ENCODE results near the gene MAP4K5.
A peak's percentile ranks its signal among the peaks of the same experiment; 100 is the strongest.
"Not testable (repeated sequence)": the region's sequence is repeated elsewhere in the genome, so short reads cannot be mapped to it uniquely, and the experiment has no call there.

The MAP4K5 gene

GRCh38 chr14:50532502-50533240 lies at the start of gene MAP4K5:
TSS of gene MAP4K5 (minus strand) at chr14:50532569. CDS start at chr14:50532049, 520 bp downstream.
- peak; percentile 80 to 96 for DNase-seq

GRCh38 chr14:50578433-50578832 lies 46.1 kb upstream of the MAP4K5 start:
- no peak for DNase-seq

GRCh38 chr14:50577982-50578381 lies 45.6 kb upstream of the MAP4K5 start:
- DNase-seq: no peak

- DNase-seq: no peak
These were observed 43.4 kb upstream of the MAP4K5 start for GRCh38 chr14:50575769-50576168.

- no peak for DNase-seq
These were observed 41.5 kb upstream of the MAP4K5 start for GRCh38 chr14:50573862-50574261.

GRCh38 chr14:50569714-50570274 lies 37.4 kb upstream of the MAP4K5 start:
- no peak for DNase-seq

- DNase-seq: no peak
These were observed 30.5 kb upstream of the MAP4K5 start for GRCh38 chr14:50562841-50563240.

- peak; percentile 66 to 84 for DNase-seq
These were observed 28.5 kb upstream of the MAP4K5 start for GRCh38 chr14:50560931-50561285.

- DNase-seq: peak; percentile 78 to 84
These were observed 27.9 kb upstream of the MAP4K5 start, which contains the start of gene ATL1 for GRCh38 chr14:50559990-50560930. TSS of gene ATL1 (plus strand) at chr14:50560145. CDS start at chr14:50560266, 121 bp downstream.

GRCh38 chr14:50552796-50553195 lies 20.4 kb upstream of the MAP4K5 start:
- DNase-seq: not testable (repeated sequence)

- DNase-seq: no peak
These were observed 19.5 kb upstream of the MAP4K5 start for GRCh38 chr14:50551877-50552276.

GRCh38 chr14:50550294-50550693 lies 17.9 kb upstream of the MAP4K5 start:
- no peak for DNase-seq

- DNase-seq: peak in 1 of 2 experiments; percentile 71
These were observed 13.2 kb upstream of the MAP4K5 start for GRCh38 chr14:50545618-50546017.

GRCh38 chr14:50544911-50545310 lies 12.5 kb upstream of the MAP4K5 start:
- no peak for DNase-seq

- peak; percentile 61 to 97 for DNase-seq
These were observed 10.6 kb upstream of the MAP4K5 start for GRCh38 chr14:50542941-50543418.

- no peak for DNase-seq
These were observed 8.8 kb upstream of the MAP4K5 start for GRCh38 chr14:50541159-50541567.

- no peak for DNase-seq
These were observed 6.7 kb upstream of the MAP4K5 start for GRCh38 chr14:50539051-50539450.

GRCh38 chr14:50538034-50538433 lies 5.7 kb upstream of the MAP4K5 start:
- not testable (repeated sequence) for DNase-seq

GRCh38 chr14:50534997-50535396 lies 2.6 kb upstream of the MAP4K5 start:
- DNase-seq: no peak

- DNase-seq: no peak
These were observed 2.0 kb upstream of the MAP4K5 start for GRCh38 chr14:50534416-50534815.

GRCh38 chr14:50533806-50534205 lies 1.4 kb upstream of the MAP4K5 start:
- DNase-seq: no peak

GRCh38 chr14:50533241-50533705 lies 904 bp upstream of the MAP4K5 start:
- DNase-seq: no peak

Measured in NCI-H524 (cell line).